MM.1S (cell line): ENCODE data around the gene CYTH3.

ENCODE experiments used
- DNase-seq: peaks from one replicate; pipeline ENCODE4 v3.0.0-alpha.2; 2015
- H2AFZ ChIP-seq: fragments of 300-600 bp; sonication (generic); 2 replicates; pipeline ENCODE4 v1.6.0; 2016; ENCODE audit warnings: antibody characterized with exemption, low read length
- H3F3A ChIP-seq: fragments of 300-600 bp; sonication (generic); 2 replicates; pipeline ENCODE4 v1.6.1; 2016; ENCODE audit warnings: mild to moderate bottlenecking, antibody characterized with exemption, low read length, moderate library complexity, mixed read lengths; ENCODE audit not compliant: insufficient read depth
- H3K27ac ChIP-seq: fragments of 300-600 bp; sonication (generic); 2 replicates; pipeline ENCODE4 v1.5.1; 2016; ENCODE audit warnings: mild to moderate bottlenecking, low read length
- H3K27me3 ChIP-seq: fragments of 300-600 bp; sonication (generic); replicated peaks from 2 replicates; pipeline ENCODE4 v1.6.0; 2016; ENCODE audit warnings: low read length; ENCODE audit not compliant: insufficient read depth
- H3K36me3 ChIP-seq: fragments of 300-600 bp; sonication (generic); replicated peaks from 2 replicates; pipeline ENCODE4 v1.6.1; 2016; ENCODE audit warnings: mild to moderate bottlenecking, low read length, mixed read lengths; ENCODE audit not compliant: insufficient read depth
- H3K4me1 ChIP-seq: fragments of 300-600 bp; sonication (generic); 2 replicates; pipeline ENCODE4 v1.6.1; 2016; ENCODE audit warnings: low read length, mixed read lengths
- H3K4me2 ChIP-seq: fragments of 300-600 bp; sonication (generic); 2 replicates; pipeline ENCODE4 v1.6.0; 2016; ENCODE audit warnings: low read depth, low read length
- H3K4me3 ChIP-seq: fragments of 300-600 bp; sonication (generic); 2 replicates; pipeline ENCODE4 v1.5.1; 2016; ENCODE audit warnings: low read length, mixed read lengths
- H3K79me2 ChIP-seq: fragments of 300-600 bp; sonication (generic); 2 replicates; pipeline ENCODE4 v1.6.1; 2016; ENCODE audit warnings: mixed run types, low read length, mixed read lengths
- H3K9ac ChIP-seq: fragments of 300-600 bp; sonication (generic); 2 replicates; pipeline ENCODE4 v1.6.1; 2016; ENCODE audit warnings: low read length, mixed read lengths
- H3K9me2 ChIP-seq: fragments of 300-600 bp; sonication (generic); replicated peaks from 2 replicates; pipeline ENCODE4 v1.6.1; 2016; ENCODE audit warnings: mild to moderate bottlenecking, low read length, mixed read lengths; ENCODE audit not compliant: insufficient read depth
- H3K9me3 ChIP-seq: fragments of 300-600 bp; sonication (generic); replicated peaks from 2 replicates; pipeline ENCODE4 v1.6.1; 2016; ENCODE audit warnings: mild to moderate bottlenecking, low read length, mixed read lengths; ENCODE audit not compliant: insufficient read depth
- H4K20me1 ChIP-seq: fragments of 300-600 bp; sonication (generic); 2 replicates; pipeline ENCODE4 v1.6.1; 2016; ENCODE audit warnings: mild to moderate bottlenecking, low read length, moderate library complexity, mixed read lengths; ENCODE audit not compliant: insufficient read depth
- CTCF ChIP-seq: fragments of 300-600 bp; sonication (generic); IDR thresholded peaks from 2 replicates; pipeline ENCODE4 v1.5.1; 2016; ENCODE audit warnings: antibody characterized with exemption, low read length, mixed read lengths
- EZH2 ChIP-seq: fragments of 300-600 bp; sonication (generic); optimal IDR thresholded peaks from 2 replicates; pipeline ENCODE3; 2017; ENCODE audit warnings: low read depth, mild to moderate bottlenecking, antibody characterized with exemption, low read length, mixed read lengths
- EZH2phosphoT487 ChIP-seq: fragments of 300-600 bp; sonication (generic); IDR thresholded peaks from 2 replicates; pipeline ENCODE4 v1.6.1; 2018; ENCODE audit warnings: antibody characterized with exemption, low read length

CYTH3 gene

DNA sequence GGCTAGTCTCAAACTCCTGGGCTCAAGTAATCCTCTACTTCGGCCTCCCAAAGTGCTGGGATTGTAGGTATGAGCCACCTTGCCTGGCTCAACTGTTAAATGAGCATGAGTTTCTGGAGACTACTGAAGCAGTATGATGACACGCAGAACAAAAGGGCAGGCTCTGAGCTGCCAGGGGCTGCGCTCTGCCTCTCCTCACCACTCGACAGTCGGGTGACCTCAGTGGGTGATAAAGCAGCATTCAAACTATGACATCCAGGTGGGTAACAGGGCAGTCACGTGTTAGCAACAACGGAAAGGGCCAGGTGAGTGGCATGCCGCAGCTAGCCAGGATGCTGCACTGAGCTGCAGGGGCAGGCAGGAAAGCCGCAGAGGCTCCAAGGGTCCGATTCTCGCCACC lies 71.5 kb downstream of the CYTH3 start:
- no peaks in the 10 kb centered on the region for H3K9me2 ChIP-seq
- no peak overlapping the region for H3K4me3 ChIP-seq
- peaks cover 39% of the 10 kb centered on the region for H3K79me2 ChIP-seq
- no peaks in the 10 kb centered on the region for H3K4me1 ChIP-seq
- DNase-seq = no peak
- no peaks in the 10 kb centered on the region for H3K9me3 ChIP-seq
- no peak overlapping the region for H2AFZ ChIP-seq
- no peaks in the 10 kb centered on the region for H3F3A ChIP-seq
- H3K9ac ChIP-seq = no peak overlapping the region
- H3K36me3 ChIP-seq = no peaks in the 10 kb centered on the region
- TF ChIP-seq EZH2 = no peak
- TF ChIP-seq EZH2phosphoT487 = no peak
- TF ChIP-seq CTCF = no peak
- no peak overlapping the region for H3K27ac ChIP-seq
- no peaks in the 10 kb centered on the region for H4K20me1 ChIP-seq
- H3K4me2 ChIP-seq = no peak overlapping the region
- H3K27me3 ChIP-seq = no peaks in the 10 kb centered on the region

DNA sequence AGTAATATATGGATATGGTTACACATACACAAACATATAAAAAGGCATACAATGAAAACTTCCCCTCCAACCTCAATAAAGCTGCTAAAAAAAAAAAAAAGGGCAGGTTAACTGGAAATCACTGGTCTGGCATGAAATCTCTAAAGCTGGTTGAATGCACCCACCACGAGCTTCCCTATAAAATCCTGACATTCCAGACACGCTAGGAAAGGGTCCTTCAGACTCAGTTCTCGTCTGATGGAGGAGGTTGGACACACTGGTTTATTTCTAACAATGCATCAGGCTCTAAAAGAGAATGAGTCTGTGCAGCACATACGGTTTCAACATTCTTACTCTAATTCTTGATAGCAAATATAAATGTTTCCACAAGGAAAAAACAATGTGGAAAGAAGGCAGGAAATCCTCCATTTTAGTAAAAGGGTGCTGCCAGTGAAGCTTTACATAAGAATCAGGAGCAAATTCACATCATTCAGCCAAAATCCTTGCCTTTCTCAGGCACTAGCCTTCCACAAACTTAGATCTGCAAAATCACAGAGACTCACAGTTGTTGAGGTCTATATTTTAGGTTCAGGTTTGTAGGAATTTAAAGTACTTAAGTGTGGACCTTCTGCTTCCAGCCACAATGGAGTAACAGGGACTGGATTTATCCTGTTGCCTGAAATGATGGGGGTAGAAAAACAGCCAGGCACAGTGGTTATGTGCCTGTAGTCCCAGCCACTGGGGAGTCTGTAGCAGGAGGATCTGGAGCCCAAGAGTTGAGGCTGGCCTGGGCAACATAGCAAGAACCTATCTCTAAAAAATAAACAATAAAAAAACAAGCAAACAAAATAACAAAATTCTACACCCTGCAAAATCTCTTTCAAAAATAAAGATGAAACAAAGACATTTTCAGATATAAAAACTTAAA lies 73.5 kb downstream of the CYTH3 start:
- no peaks in the 10 kb centered on the region for H3K9me3 ChIP-seq
- no peaks in the 10 kb centered on the region for H3K9me2 ChIP-seq
- no peak overlapping the region for H3K4me3 ChIP-seq
- no peaks in the 10 kb centered on the region for H4K20me1 ChIP-seq
- H2AFZ ChIP-seq = no peak overlapping the region
- no peak overlapping the region for H3K27ac ChIP-seq
- no peak overlapping the region for H3K4me2 ChIP-seq
- no peaks in the 10 kb centered on the region for H3K36me3 ChIP-seq
- TF ChIP-seq EZH2 (no peak), EZH2phosphoT487 (no peak), CTCF (no peak)
- no peaks in the 10 kb centered on the region for H3K4me1 ChIP-seq
- no peaks in the 10 kb centered on the region for H3K27me3 ChIP-seq
- no peak overlapping the region for H3K9ac ChIP-seq
- H3K79me2 ChIP-seq = peaks cover 31% of the 10 kb centered on the region
- DNase-seq = no peak
- no peaks in the 10 kb centered on the region for H3F3A ChIP-seq

DNA sequence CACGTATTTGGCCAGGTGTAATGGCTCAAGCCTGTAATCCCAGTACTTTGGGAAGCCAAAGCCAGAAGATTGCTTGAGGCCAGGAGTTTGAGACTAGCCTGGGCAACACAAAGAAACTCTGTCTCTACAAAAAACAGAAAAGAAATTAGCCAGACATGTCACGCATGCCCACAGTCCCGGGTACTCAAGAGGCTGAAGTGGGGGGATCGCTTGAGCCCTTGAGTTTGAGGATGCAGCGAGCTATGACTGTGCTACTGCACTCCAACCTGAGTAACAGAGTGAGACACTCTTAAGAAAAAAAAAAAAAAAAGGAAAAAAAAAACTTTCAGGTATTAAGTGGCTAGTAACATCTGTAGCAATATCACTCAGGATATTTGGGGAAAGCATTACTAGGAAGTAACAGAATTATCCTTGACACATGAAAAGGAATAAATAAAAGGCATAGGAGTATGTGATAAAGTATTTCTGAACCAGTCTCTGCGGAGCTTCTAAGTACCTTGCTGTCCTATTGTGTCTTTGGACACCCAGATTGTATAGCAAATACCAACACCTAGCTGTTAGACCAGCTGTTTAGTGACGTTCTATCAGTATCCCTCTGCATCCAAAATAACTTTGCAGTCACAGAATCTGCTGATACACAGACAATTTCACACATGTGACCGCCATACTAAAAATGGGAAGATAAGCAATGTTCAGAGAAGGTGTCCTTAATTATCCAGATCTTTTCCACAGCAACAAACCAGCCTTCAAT lies 74.4 kb downstream of the CYTH3 start:
- H4K20me1 ChIP-seq = no peaks in the 10 kb centered on the region

More for the DNA sequence above, 74.4 kb downstream of the CYTH3 start:
- Histone ChIP-seq H3K27ac (no peak overlapping the region), H3K4me1 (no peaks in the 10 kb centered on the region), H3K36me3 (no peaks in the 10 kb centered on the region), H3F3A (no peaks in the 10 kb centered on the region), H3K27me3 (no peaks in the 10 kb centered on the region), H3K9me2 (no peaks in the 10 kb centered on the region), H3K79me2 (peaks cover 35% of the 10 kb centered on the region), H2AFZ (no peak overlapping the region), H3K4me3 (no peak overlapping the region), H3K4me2 (no peak overlapping the region), H3K9ac (no peak overlapping the region), H3K9me3 (no peaks in the 10 kb centered on the region)
- TF ChIP-seq EZH2 (no peak), CTCF (no peak), EZH2phosphoT487 (no peak)
- no peak for DNase-seq
